Measurements from ENCODE around the gene KCNB1. TPM values are rescaled to one million over a fixed set of nuclear protein-coding genes. Genes with fewer than 3 reads are reported as not detected.

Gene KCNB1
- total RNA-seq, 2 experiments from 2014 or later = not detected

- H3K9me3 Mint-ChIP-seq = no peaks in the 10 kb centered on the region
- peaks cover 11% of the 10 kb centered on the region for H3K27me3 Mint-ChIP-seq
- intact Hi-C loops (cut with micrococcal nuclease) = no loop called here
- no peak overlapping the region for H3K4me3 Mint-ChIP-seq
- CTCF ChIA-PET = interaction anchor here (0.6 to 1.0 kb wide), 2 partner anchors 66 to 80 kb away, joined by 3 read pairs; no protein-coding TSS in a partner anchor
- ATAC-seq = no peak
- H3K4me1 Mint-ChIP-seq (ENCODE audit: low read depth) = no peaks in the 10 kb centered on the region
- TF ChIP-seq, protein P1, sequence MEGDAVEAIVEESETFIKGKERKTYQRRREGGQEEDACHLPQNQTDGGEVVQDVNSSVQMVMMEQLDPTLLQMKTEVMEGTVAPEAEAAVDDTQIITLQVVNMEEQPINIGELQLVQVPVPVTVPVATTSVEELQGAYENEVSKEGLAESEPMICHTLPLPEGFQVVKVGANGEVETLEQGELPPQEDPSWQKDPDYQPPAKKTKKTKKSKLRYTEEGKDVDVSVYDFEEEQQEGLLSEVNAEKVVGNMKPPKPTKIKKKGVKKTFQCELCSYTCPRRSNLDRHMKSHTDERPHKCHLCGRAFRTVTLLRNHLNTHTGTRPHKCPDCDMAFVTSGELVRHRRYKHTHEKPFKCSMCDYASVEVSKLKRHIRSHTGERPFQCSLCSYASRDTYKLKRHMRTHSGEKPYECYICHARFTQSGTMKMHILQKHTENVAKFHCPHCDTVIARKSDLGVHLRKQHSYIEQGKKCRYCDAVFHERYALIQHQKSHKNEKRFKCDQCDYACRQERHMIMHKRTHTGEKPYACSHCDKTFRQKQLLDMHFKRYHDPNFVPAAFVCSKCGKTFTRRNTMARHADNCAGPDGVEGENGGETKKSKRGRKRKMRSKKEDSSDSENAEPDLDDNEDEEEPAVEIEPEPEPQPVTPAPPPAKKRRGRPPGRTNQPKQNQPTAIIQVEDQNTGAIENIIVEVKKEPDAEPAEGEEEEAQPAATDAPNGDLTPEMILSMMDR (IDR thresholded peaks at IDR 0.05) = no peak
- no peak overlapping the region for H3K27ac Mint-ChIP-seq
- no peaks in the 10 kb centered on the region for H3K36me3 Mint-ChIP-seq (ENCODE audit: low read depth)
- DNase-seq = no peak
- POLR2A ChIA-PET = no interaction called here
Observed at GRCh38 chr20:49404461-49404860, 78.0 kb downstream of the KCNB1 start.

- TF ChIP-seq, protein P1 (IDR thresholded peaks at IDR 0.05) = no peak
- ATAC-seq (no peak), DNase-seq (no peak)
- Mint-ChIP-seq H3K9me3 (no peaks in the 10 kb centered on the region), H3K36me3 (ENCODE audit: low read depth) (no peaks in the 10 kb centered on the region), H3K4me3 (no peak overlapping the region), H3K27me3 (peaks cover 7% of the 10 kb centered on the region), H3K27ac (no peak overlapping the region), H3K4me1 (ENCODE audit: low read depth) (no peaks in the 10 kb centered on the region)
- CTCF ChIA-PET = no interaction called here
- intact Hi-C loops (cut with micrococcal nuclease) = no loop called here
- POLR2A ChIA-PET = interaction anchor here (1.5 kb wide), 1 partner anchor 15 kb away, joined by 3 read pairs; no protein-coding TSS in a partner anchor
Observed at GRCh38 chr20:49403911-49404310, 78.6 kb downstream of the KCNB1 start.

- CTCF ChIA-PET = interaction anchor here (1.5 to 2.3 kb wide), 2 partner anchors 18 to 208 kb away, joined by 3 to 7 read pairs; no protein-coding TSS in a partner anchor
- POLR2A ChIA-PET = interaction anchor here (1.5 kb wide), 1 partner anchor 14 kb away, joined by 3 read pairs; no protein-coding TSS in a partner anchor
- H3K4me1 Mint-ChIP-seq (ENCODE audit: low read depth) = no peaks in the 10 kb centered on the region
- no peak overlapping the region for H3K27ac Mint-ChIP-seq
- H3K4me3 Mint-ChIP-seq = no peak overlapping the region
- intact Hi-C loops (cut with micrococcal nuclease) = no loop called here
- H3K27me3 Mint-ChIP-seq = peaks cover 7% of the 10 kb centered on the region
- TF ChIP-seq, protein P1 (IDR thresholded peaks at IDR 0.05) = no peak
- DNase-seq (no peak), ATAC-seq (no peak)
- no peaks in the 10 kb centered on the region for H3K36me3 Mint-ChIP-seq (ENCODE audit: low read depth)
- H3K9me3 Mint-ChIP-seq = no peaks in the 10 kb centered on the region
Observed at GRCh38 chr20:49403012-49403411, 79.5 kb downstream of the KCNB1 start.

GRCh38 chr20:49400904-49401303 lies 81.6 kb downstream of the KCNB1 start:
- intact Hi-C loops (cut with micrococcal nuclease) = no loop called here
- H3K27ac Mint-ChIP-seq = no peak overlapping the region
- CTCF ChIA-PET = no interaction called here

DNA sequence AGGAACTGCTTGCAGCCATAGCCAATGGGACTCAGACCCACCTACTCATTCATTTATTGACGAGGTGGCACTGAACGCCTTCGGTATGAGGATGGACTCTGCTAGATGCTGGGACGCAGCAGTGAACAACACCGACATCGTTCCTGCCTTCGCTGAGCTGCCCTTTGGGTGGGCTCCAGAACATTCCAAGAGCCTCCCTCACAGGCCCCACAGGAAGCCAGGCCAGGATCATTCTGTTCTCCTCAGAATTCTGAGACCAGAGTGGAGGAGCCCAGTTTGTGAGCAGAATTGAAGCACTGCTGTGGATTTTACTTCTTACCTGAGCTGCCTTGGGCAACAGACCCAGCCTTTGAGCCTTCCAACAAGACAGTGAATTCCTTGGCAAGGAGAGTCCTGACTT lies 82.1 kb downstream of the KCNB1 start:
- H3K4me1 Mint-ChIP-seq (ENCODE audit: low read depth) = no peaks in the 10 kb centered on the region
- intact Hi-C loops (cut with micrococcal nuclease) = no loop called here
- H3K9me3 Mint-ChIP-seq = no peaks in the 10 kb centered on the region
- no peaks in the 10 kb centered on the region for H3K36me3 Mint-ChIP-seq (ENCODE audit: low read depth)
- TF ChIP-seq, protein P1 (IDR thresholded peaks at IDR 0.05) = no peak
- no peak for DNase-seq
- ChIA-PET CTCF (no interaction called here), POLR2A (no interaction called here)
- peaks cover 3% of the 10 kb centered on the region for H3K27me3 Mint-ChIP-seq
- no peak overlapping the region for H3K4me3 Mint-ChIP-seq
- no peak for ATAC-seq
- no peak overlapping the region for H3K27ac Mint-ChIP-seq

More at GRCh38 chr20:49400904-49401303, 81.6 kb downstream of the KCNB1 start:
- H3K4me1 Mint-ChIP-seq (ENCODE audit: low read depth) = no peaks in the 10 kb centered on the region
- POLR2A ChIA-PET = no interaction called here
- no peaks in the 10 kb centered on the region for H3K9me3 Mint-ChIP-seq
- no peak for DNase-seq
- ATAC-seq = no peak
- H3K27me3 Mint-ChIP-seq = peaks cover 3% of the 10 kb centered on the region
- H3K4me3 Mint-ChIP-seq = no peak overlapping the region
- TF ChIP-seq, protein P1 (IDR thresholded peaks at IDR 0.05) = no peak
- no peaks in the 10 kb centered on the region for H3K36me3 Mint-ChIP-seq (ENCODE audit: low read depth)

All from activated CD8-positive, alpha-beta T cell treated with anti-CD3 and anti-CD28 coated beads for 36 hours (primary cell).